A673 (cell line): ENCODE data around the gene SHISA7. TPM values are rescaled to one million over a fixed set of nuclear protein-coding genes. Genes with fewer than 3 reads are reported as not detected.
A peak's percentile ranks its signal among the peaks of the same experiment; 100 is the strongest.

Experiments used
- BruUV-seq: library from RNA; stranded (reverse); fragments of 400-500 nt; replicated peaks from 2 replicates; lab custom pipeline; 2021; lab: Mats Ljungman, UMichigan
- CTCF ChIA-PET: fragments of 300-600 bp; sonication (Branson Sonifier 250); formaldehyde crosslinking; loops from one replicate; lab custom pipeline; 2022; ENCODE audit warnings: antibody characterized with exemption; lab: Charles Lee
- POLR2A ChIA-PET: fragments of 300-600 bp; sonication (Branson Sonifier 250); formaldehyde crosslinking; loops from one replicate; lab custom pipeline; 2022; ENCODE audit warnings: antibody characterized with exemption; ENCODE audit not compliant: low non-redundant PET; lab: Charles Lee
- DNase-seq: peaks from one replicate; pipeline ENCODE4 v3.0.0-alpha.2; 2015; ENCODE audit warnings: low spot score
- H3K27ac ChIP-seq: fragments of 200-600 bp; sonication (generic); 2 replicates; pipeline ENCODE4 v1.5.1; 2016; ENCODE audit warnings: mixed run types, low read depth, mild to moderate bottlenecking, mixed read lengths, antibody characterized with exemption, low read length; ENCODE audit not compliant: poor library complexity, severe bottlenecking
- H3K27me3 ChIP-seq: fragments of 200-600 bp; sonication (generic); replicated peaks from 2 replicates; pipeline ENCODE4 v1.6.1; 2017; ENCODE audit warnings: mixed run types, low read depth, mild to moderate bottlenecking, mixed read lengths, antibody characterized with exemption, low read length; ENCODE audit not compliant: insufficient read depth, poor library complexity
- H3K36me3 ChIP-seq: fragments of 200-600 bp; sonication (generic); 2 replicates; pipeline ENCODE4 v1.6.1; 2016; ENCODE audit warnings: mixed run types, mild to moderate bottlenecking, mixed read lengths, antibody characterized with exemption, low read length; ENCODE audit not compliant: insufficient read depth, poor library complexity, severe bottlenecking
- H3K4me1 ChIP-seq: fragments of 200-600 bp; sonication (generic); 2 replicates; pipeline ENCODE4 v1.6.1; 2017; ENCODE audit warnings: mixed run types, mild to moderate bottlenecking, mixed read lengths, antibody characterized with exemption, low read length; ENCODE audit not compliant: insufficient read depth, poor library complexity, severe bottlenecking
- H3K4me3 ChIP-seq: fragments of 200-600 bp; sonication (generic); 2 replicates; pipeline ENCODE4 v1.5.1; 2016; ENCODE audit warnings: low read depth, mixed run types, mild to moderate bottlenecking, mixed read lengths, low read length; ENCODE audit not compliant: poor library complexity, severe bottlenecking
- H3K9me3 ChIP-seq: fragments of 200-600 bp; sonication (generic); 2 replicates; pipeline ENCODE4 v1.6.1; 2016; ENCODE audit warnings: mixed run types, low read depth, mild to moderate bottlenecking, mixed read lengths, antibody characterized with exemption, low read length; ENCODE audit not compliant: poor library complexity, severe bottlenecking
- CTCF ChIP-seq: fragments of 300-800, 200-600 bp; sonication (generic); conservative IDR thresholded peaks from 2 replicates; pipeline ENCODE4 v1.5.1; 2017; ENCODE audit warnings: low read depth, mild to moderate bottlenecking, antibody characterized with exemption, low read length, moderate library complexity, mixed read lengths
- EZH2 ChIP-seq: fragments of 200-600 bp; sonication (generic); IDR thresholded peaks from 2 replicates; pipeline ENCODE4 v1.6.1; 2017; ENCODE audit warnings: borderline replicate concordance, low read depth, mild to moderate bottlenecking, mixed read lengths, antibody characterized with exemption, low read length; ENCODE audit not compliant: poor library complexity, severe bottlenecking
- intact Hi-C: fragments of 100-400 bp; cut with micrococcal nuclease; formaldehyde crosslinking; loops from one replicate; pipeline ENCODE4 v1.10.0; 2022; ENCODE audit not compliant: unreplicated experiment
- total RNA-seq: library from RNA; stranded (reverse); gene quantifications from 2 replicates; pipeline ENCODE4 v1.2.3, GENCODE V29; 2021

The SHISA7 gene
- total RNA-seq, 1 experiment from 2014 or later: 0.21 TPM

- Histone ChIP-seq H3K27ac (peak overlapping the region; percentile 62), H3K9me3 (no peaks in the 10 kb centered on the region), H3K4me3 (peak overlapping the region; percentile 90), H3K36me3 (no peaks in the 10 kb centered on the region), H3K27me3 (no peaks in the 10 kb centered on the region), H3K4me1 (peaks cover 32% of the 10 kb centered on the region)
- CTCF ChIA-PET: interaction anchor here (1.1 to 1.5 kb wide), 2 partner anchors 17 to 18 kb away, joined by 4 to 6 read pairs; no protein-coding TSS in a partner anchor
- TF ChIP-seq CTCF (no peak), EZH2 (no peak)
- intact Hi-C loops: no loop called here
- no peak for DNase-seq
- POLR2A ChIA-PET: no interaction called here
- BruUV-seq: no TSS peak
These were observed 43.2 kb upstream of the SHISA7 start for GRCh38 chr19:55486043-55486970.

GRCh38 chr19:55485439-55486011, 42.4 kb upstream of the SHISA7 start:
- no peaks in the 10 kb centered on the region for H3K9me3 ChIP-seq
- TF ChIP-seq CTCF (no peak), EZH2 (no peak)
- DNase-seq: no peak
- H3K27me3 ChIP-seq: no peaks in the 10 kb centered on the region
- CTCF ChIA-PET: interaction anchor here (1.5 kb wide), 1 partner anchor 18 kb away, joined by 6 read pairs; no protein-coding TSS in a partner anchor
- POLR2A ChIA-PET: no interaction called here
- BruUV-seq: TSS peak; percentile 72
- H3K4me1 ChIP-seq: peaks cover 32% of the 10 kb centered on the region
- H3K4me3 ChIP-seq: peak overlapping the region; percentile 90
- intact Hi-C loops: no loop called here
- H3K27ac ChIP-seq: peak overlapping the region; percentile 92
- no peaks in the 10 kb centered on the region for H3K36me3 ChIP-seq

- peak; percentile 79 for DNase-seq
- BruUV-seq: no TSS peak
- peaks cover 32% of the 10 kb centered on the region for H3K4me1 ChIP-seq
- H3K27ac ChIP-seq: peak within 1 kb of the TSS; percentile 92
- CTCF ChIA-PET: interaction anchor here (1.5 kb wide), 1 partner anchor 19 kb away, joined by 6 read pairs; no protein-coding TSS in a partner anchor
- intact Hi-C loops: no loop called here
- TF ChIP-seq EZH2 (no peak), CTCF (no peak)
- no peaks in the 10 kb centered on the region for H3K36me3 ChIP-seq
- no peaks in the 10 kb centered on the region for H3K9me3 ChIP-seq
- H3K4me3 ChIP-seq: peak within 1 kb of the TSS; percentile 90
- POLR2A ChIA-PET: no interaction called here
- no peaks in the 10 kb centered on the region for H3K27me3 ChIP-seq
These were observed 41.7 kb upstream of the SHISA7 start, which contains the start of gene NAT14 for GRCh38 chr19:55484593-55485438. NAT14 (plus strand) TSS chr19:55485188; CDS start chr19:55485709, 521 bp downstream.
